Loucy (cell line): ENCODE measurements around the gene VPS25.

Experiments
- EZH2phosphoT487 ChIP-seq: fragments of 200-600 bp; IDR thresholded peaks from 2 replicates; pipeline ENCODE4 v1.6.1; 2018; ENCODE audit warnings: antibody characterized with exemption, mild to moderate bottlenecking, moderate library complexity, borderline replicate concordance
- TF ChIP-seq, protein P1 (sequence below): fragments of 200-600 bp; sonication (generic); conservative IDR thresholded peaks from 2 replicates; pipeline ENCODE4 v1.5.1; 2014; ENCODE audit warnings: mild to moderate bottlenecking, antibody characterized with exemption, low read length

DNA sequence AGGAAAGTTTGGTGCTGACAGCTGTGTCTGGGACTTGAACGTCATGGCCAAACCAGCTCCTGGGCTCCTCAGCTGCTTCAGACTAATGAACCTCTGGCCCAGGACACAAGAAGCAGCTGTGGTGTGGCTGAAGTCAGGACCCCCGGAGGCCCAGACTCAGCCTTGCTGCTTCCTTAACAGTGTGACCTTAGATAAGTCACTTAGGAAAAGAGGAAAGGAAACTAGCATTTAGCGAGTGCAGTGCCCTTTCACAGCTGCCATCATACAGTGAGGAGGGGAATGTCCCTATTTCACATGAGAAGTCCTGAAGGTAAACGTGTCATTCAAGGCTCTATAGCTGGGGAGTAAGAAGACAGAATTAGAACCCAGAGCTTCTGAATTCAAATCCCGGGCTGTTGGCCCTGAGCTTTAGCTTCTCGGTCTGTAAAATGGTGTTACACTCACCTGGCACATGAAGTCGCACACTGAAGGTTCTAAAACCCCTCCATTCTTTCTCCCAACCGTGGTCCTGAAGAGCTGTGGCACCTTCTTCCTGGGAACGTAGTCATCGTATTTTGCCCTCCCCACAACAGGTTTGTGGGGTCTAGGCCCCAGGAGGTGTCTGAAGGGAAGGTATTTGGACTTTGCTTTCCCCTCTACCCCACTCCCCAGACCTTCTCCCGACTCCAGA, 13.1 kb upstream of the VPS25 start:
- TF ChIP-seq EZH2phosphoT487: no peak
- TF ChIP-seq, protein P1, sequence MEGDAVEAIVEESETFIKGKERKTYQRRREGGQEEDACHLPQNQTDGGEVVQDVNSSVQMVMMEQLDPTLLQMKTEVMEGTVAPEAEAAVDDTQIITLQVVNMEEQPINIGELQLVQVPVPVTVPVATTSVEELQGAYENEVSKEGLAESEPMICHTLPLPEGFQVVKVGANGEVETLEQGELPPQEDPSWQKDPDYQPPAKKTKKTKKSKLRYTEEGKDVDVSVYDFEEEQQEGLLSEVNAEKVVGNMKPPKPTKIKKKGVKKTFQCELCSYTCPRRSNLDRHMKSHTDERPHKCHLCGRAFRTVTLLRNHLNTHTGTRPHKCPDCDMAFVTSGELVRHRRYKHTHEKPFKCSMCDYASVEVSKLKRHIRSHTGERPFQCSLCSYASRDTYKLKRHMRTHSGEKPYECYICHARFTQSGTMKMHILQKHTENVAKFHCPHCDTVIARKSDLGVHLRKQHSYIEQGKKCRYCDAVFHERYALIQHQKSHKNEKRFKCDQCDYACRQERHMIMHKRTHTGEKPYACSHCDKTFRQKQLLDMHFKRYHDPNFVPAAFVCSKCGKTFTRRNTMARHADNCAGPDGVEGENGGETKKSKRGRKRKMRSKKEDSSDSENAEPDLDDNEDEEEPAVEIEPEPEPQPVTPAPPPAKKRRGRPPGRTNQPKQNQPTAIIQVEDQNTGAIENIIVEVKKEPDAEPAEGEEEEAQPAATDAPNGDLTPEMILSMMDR: no peak
